HG03575 (cell line): ENCODE results near the gene TRAPPC10.

Experiments used
- ATAC-seq: cut with Tn5 transposase; IDR thresholded peaks from one replicate; pipeline ENCODE4 v1.9.1; 2021; ENCODE audit not compliant: unreplicated experiment, insufficient number of reproducible peaks, low FRiP score; ENCODE audit errors: extremely low read depth

Gene TRAPPC10

GRCh38 chr21:43995521-43996105, 16.5 kb upstream of the TRAPPC10 start:
- no peak for ATAC-seq

- ATAC-seq: no peak
Observed at GRCh38 chr21:43997766-43998742, 14.1 kb upstream of the TRAPPC10 start.

- ATAC-seq: no peak
Observed at GRCh38 chr21:44000360-44000759, 11.7 kb upstream of the TRAPPC10 start.

GRCh38 chr21:44002511-44002910, 9.6 kb upstream of the TRAPPC10 start:
- no peak for ATAC-seq

- no peak for ATAC-seq
Observed at GRCh38 chr21:44003307-44003966, 8.7 kb upstream of the TRAPPC10 start.

GRCh38 chr21:44005071-44005470, 7.0 kb upstream of the TRAPPC10 start:
- ATAC-seq: no peak

- ATAC-seq: no peak
Observed at GRCh38 chr21:44005593-44005992, 6.5 kb upstream of the TRAPPC10 start.

GRCh38 chr21:44006017-44006619, 6.0 kb upstream of the TRAPPC10 start:
- no peak for ATAC-seq

- ATAC-seq: no peak
Observed at GRCh38 chr21:44006656-44007055, 5.5 kb upstream of the TRAPPC10 start.

- no peak for ATAC-seq
Observed at GRCh38 chr21:44010429-44010828, 1.7 kb upstream of the TRAPPC10 start.

- ATAC-seq: no peak
Observed at GRCh38 chr21:44011123-44011522, 986 bp upstream of the TRAPPC10 start.

- no peak for ATAC-seq
Observed at GRCh38 chr21:44012474-44013379, 618 bp downstream of the TRAPPC10 start.

GRCh38 chr21:44013380-44014088, 1.4 kb downstream of the TRAPPC10 start:
- no peak for ATAC-seq

- no peak for ATAC-seq
Observed at GRCh38 chr21:44017601-44018000, 5.5 kb downstream of the TRAPPC10 start.

GRCh38 chr21:44018127-44018526, 6.0 kb downstream of the TRAPPC10 start:
- no peak for ATAC-seq

- ATAC-seq: no peak
Observed at GRCh38 chr21:44018813-44019567, 6.9 kb downstream of the TRAPPC10 start.

GRCh38 chr21:44019568-44019958, 7.5 kb downstream of the TRAPPC10 start:
- ATAC-seq: no peak
